Measurements from ENCODE around the gene UGT1A10.

- TF ChIP-seq CTCF (IDR thresholded peaks at IDR 0.05; ENCODE audit: borderline replicate concordance, extremely low read depth, low read length, poor library complexity, severe bottlenecking) = no peak
- no peak for TF ChIP-seq EZH2 (IDR thresholded peaks at IDR 0.05; ENCODE audit: borderline replicate concordance, low read depth, low read length, severe bottlenecking)
These were observed 52.8 kb downstream of the UGT1A10 start for GRCh38 chr2:233689031-233689430.
